PC-9 (cell line): ENCODE measurements around the gene STK39.

Source experiments
- EZH2 ChIP-seq: fragments of 200-600 bp; sonication (generic); IDR thresholded peaks from 2 replicates; pipeline ENCODE4 v1.8.0; 2017; ENCODE audit warnings: antibody characterized with exemption, low read depth
- TF ChIP-seq, protein P1 (sequence below): fragments of 200-600 bp; sonication (generic); conservative IDR thresholded peaks from 2 replicates; pipeline ENCODE4 v1.6.1; 2017; ENCODE audit warnings: mixed run types, antibody characterized with exemption, mild to moderate bottlenecking, moderate library complexity

GRCh38 chr2:168252976-168253375, 5.6 kb upstream of the STK39 start:
- TF ChIP-seq, protein P1, sequence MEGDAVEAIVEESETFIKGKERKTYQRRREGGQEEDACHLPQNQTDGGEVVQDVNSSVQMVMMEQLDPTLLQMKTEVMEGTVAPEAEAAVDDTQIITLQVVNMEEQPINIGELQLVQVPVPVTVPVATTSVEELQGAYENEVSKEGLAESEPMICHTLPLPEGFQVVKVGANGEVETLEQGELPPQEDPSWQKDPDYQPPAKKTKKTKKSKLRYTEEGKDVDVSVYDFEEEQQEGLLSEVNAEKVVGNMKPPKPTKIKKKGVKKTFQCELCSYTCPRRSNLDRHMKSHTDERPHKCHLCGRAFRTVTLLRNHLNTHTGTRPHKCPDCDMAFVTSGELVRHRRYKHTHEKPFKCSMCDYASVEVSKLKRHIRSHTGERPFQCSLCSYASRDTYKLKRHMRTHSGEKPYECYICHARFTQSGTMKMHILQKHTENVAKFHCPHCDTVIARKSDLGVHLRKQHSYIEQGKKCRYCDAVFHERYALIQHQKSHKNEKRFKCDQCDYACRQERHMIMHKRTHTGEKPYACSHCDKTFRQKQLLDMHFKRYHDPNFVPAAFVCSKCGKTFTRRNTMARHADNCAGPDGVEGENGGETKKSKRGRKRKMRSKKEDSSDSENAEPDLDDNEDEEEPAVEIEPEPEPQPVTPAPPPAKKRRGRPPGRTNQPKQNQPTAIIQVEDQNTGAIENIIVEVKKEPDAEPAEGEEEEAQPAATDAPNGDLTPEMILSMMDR, result no peak
- TF ChIP-seq EZH2, result no peak
